SK-N-SH (cell line): ENCODE results near the gene ARHGEF26. TPM values are rescaled to one million over a fixed set of nuclear protein-coding genes. Genes with fewer than 3 reads are reported as not detected.
A peak's percentile ranks its signal among the peaks of the same experiment; 100 is the strongest.

Source experiments
- CTCF ChIA-PET: fragments of 300-600, 350-600 bp; formaldehyde crosslinking; extraction: SDS; loops from one replicate; lab custom pipeline; 2021; lab: Yijun Ruan, JAX
- POLR2A ChIA-PET: fragments of 350-600 bp; sonication (Branson Sonifier 250); formaldehyde crosslinking; extraction: SDS; loops from one replicate; lab custom pipeline; 2020; ENCODE audit warnings: antibody characterized with exemption, inconsistent platforms; lab: Yijun Ruan, JAX
- DNase-seq: peaks from one replicate; pipeline ENCODE4 v3.0.0; 2012
- H2AFZ ChIP-seq: fragments of 200-600 bp; sonication (generic); 2 replicates; pipeline ENCODE4 v1.8.1; 2016; ENCODE audit warnings: antibody characterized with exemption, mild to moderate bottlenecking, low read depth
- H3F3A ChIP-seq: fragments of 200-600 bp; sonication (generic); replicated peaks from 2 replicates; pipeline ENCODE3; 2016; ENCODE audit warnings: antibody characterized with exemption, mild to moderate bottlenecking; ENCODE audit not compliant: insufficient read depth
- H3K27ac ChIP-seq, 2 experiments: fragments of 200-500 bp in 1 of 2; fragments of 200-600 bp in 1 of 2; sonication (Bioruptor generic) in 1 of 2; sonication (generic), shearing (Covaris generic) in 1 of 2; 2 replicates each; pipeline versions ENCODE4 v1.5.1 to v1.6.1; 2014 to 2016; ENCODE audit warnings: low read depth in 2 of 2, inconsistent platforms in 1 of 2, low read length in 1 of 2, mild to moderate bottlenecking in 1 of 2, mixed read lengths in 1 of 2
- H3K27me3 ChIP-seq: fragments of 200-600 bp; sonication (generic), shearing (Covaris generic); 2 replicates; pipeline ENCODE4 v1.6.1; 2016; ENCODE audit warnings: mixed run types; ENCODE audit not compliant: insufficient read depth
- H3K36me3 ChIP-seq, 2 experiments: fragments of 200-500 bp in 1 of 2; fragments of 200-600 bp in 1 of 2; sonication (Bioruptor generic) in 1 of 2; sonication (generic) in 1 of 2; replicated peaks in 1 of 2; 2 replicates each; pipeline versions ENCODE3 to v1.5.1; 2014 to 2016; ENCODE audit warnings: low read length in 1 of 2, mild to moderate bottlenecking in 1 of 2; ENCODE audit not compliant: insufficient read depth in 2 of 2, control insufficient read depth in 1 of 2
- H3K4me1 ChIP-seq, 2 experiments: fragments of 200-500 bp in 1 of 2; fragments of 200-600 bp in 1 of 2; sonication (Bioruptor generic) in 1 of 2; sonication (generic), shearing (Covaris generic) in 1 of 2; 2 replicates each; pipeline versions ENCODE4 v1.5.1 to v1.6.1; 2014 to 2016; ENCODE audit warnings: low read depth in 1 of 2, low read length in 1 of 2, mixed run types in 1 of 2; ENCODE audit not compliant: insufficient read depth in 2 of 2, control insufficient read depth in 1 of 2
- H3K4me2 ChIP-seq: fragments of 200-600 bp; sonication (generic), shearing (Covaris generic); 2 replicates; pipeline ENCODE4 v1.6.1; 2017; ENCODE audit warnings: mixed run types
- H3K4me3 ChIP-seq, 2 experiments: fragments of 200-500 bp in 1 of 2; fragments of 200-600 bp in 1 of 2; sonication (Bioruptor generic) in 1 of 2; sonication (generic), shearing (Covaris generic) in 1 of 2; 2 replicates each; pipeline versions ENCODE4 v1.5.1 to v1.8.1; 2014 to 2016; ENCODE audit warnings: low read depth in 2 of 2, inconsistent platforms in 1 of 2, low read length in 1 of 2, mild to moderate bottlenecking in 1 of 2, mixed read lengths in 1 of 2, moderate library complexity in 1 of 2
- H3K79me2 ChIP-seq: fragments of 200-600 bp; sonication (generic); 2 replicates; pipeline ENCODE4 v1.8.1; 2017; ENCODE audit warnings: mild to moderate bottlenecking; ENCODE audit not compliant: insufficient read depth
- H3K9ac ChIP-seq: fragments of 200-600 bp; sonication (generic); 2 replicates; pipeline ENCODE4 v1.6.1; 2017; ENCODE audit warnings: mixed run types
- H3K9me2 ChIP-seq: fragments of 200-600 bp; sonication (generic); 2 replicates; pipeline ENCODE4 v1.6.1; 2017; ENCODE audit warnings: mixed run types
- H3K9me3 ChIP-seq: fragments of 200-600 bp; sonication (generic); 2 replicates; pipeline ENCODE4 v1.6.1; 2017; ENCODE audit warnings: mixed run types, mild to moderate bottlenecking, moderate library complexity
- H4K20me1 ChIP-seq: fragments of 200-600 bp; sonication (generic); 2 replicates; pipeline ENCODE4 v1.6.1; 2017; ENCODE audit warnings: mild to moderate bottlenecking, mixed run types; ENCODE audit not compliant: insufficient read depth
- CHD2 ChIP-seq: fragments of 150-350 bp; IDR thresholded peaks from 2 replicates; pipeline ENCODE4 v1.6.1; 2018; ENCODE audit warnings: low read length; ENCODE audit not compliant: partially characterized antibody
- ELF1 ChIP-seq: IDR thresholded peaks from 2 replicates; pipeline ENCODE4 v1.4.0; 2012
- EZH2phosphoT487 ChIP-seq: fragments of 200-600 bp; sonication (generic); IDR thresholded peaks from 2 replicates; pipeline ENCODE4 v1.6.1; 2017; ENCODE audit warnings: low read depth, mixed run types, mild to moderate bottlenecking, antibody characterized with exemption, moderate library complexity, borderline replicate concordance
- FOXJ3 ChIP-seq: sonication (generic); formaldehyde crosslinking; IDR thresholded peaks from 2 replicates; pipeline ENCODE4 v1.5.1; 2020; ENCODE audit warnings: mild to moderate bottlenecking, missing genetic modification reagents
- FOXM1 ChIP-seq: IDR thresholded peaks from 2 replicates; pipeline ENCODE4 v1.4.0; 2012; ENCODE audit warnings: low read depth, mild to moderate bottlenecking
- GABPA ChIP-seq: IDR thresholded peaks from 2 replicates; pipeline ENCODE4 v1.4.0; 2012; ENCODE audit warnings: low read depth, mild to moderate bottlenecking
- IRF3 ChIP-seq: fragments of 150-350 bp; IDR thresholded peaks from 2 replicates; pipeline ENCODE4 v1.6.1; 2016; ENCODE audit warnings: mild to moderate bottlenecking, low read depth, low read length
- JUND ChIP-seq: IDR thresholded peaks from 2 replicates; pipeline ENCODE4 v1.4.0; 2012
- MAX ChIP-seq: IDR thresholded peaks from 2 replicates; pipeline ENCODE4 v1.4.0; 2012; ENCODE audit warnings: low read depth
- MEF2A ChIP-seq: IDR thresholded peaks from 2 replicates; pipeline ENCODE4 v1.4.0; 2012; ENCODE audit warnings: low read depth, borderline replicate concordance
- MXI1 ChIP-seq: IDR thresholded peaks from 2 replicates; pipeline ENCODE4 v1.6.1; 2012; ENCODE audit warnings: mild to moderate bottlenecking, low read depth, low read length, improper control_type of control experiment
- NRF1 ChIP-seq: IDR thresholded peaks from 2 replicates; pipeline ENCODE4 v1.6.1; 2012; ENCODE audit warnings: low read depth, mild to moderate bottlenecking, low read length
- POLR2AphosphoS5 ChIP-seq: IDR thresholded peaks from 2 replicates; pipeline ENCODE4 v1.6.1; 2012; ENCODE audit warnings: low read depth, low read length
- RAD21 ChIP-seq: IDR thresholded peaks from 2 replicates; pipeline ENCODE4 v1.6.1; 2012; ENCODE audit warnings: mild to moderate bottlenecking, low read length
- SIN3A ChIP-seq: IDR thresholded peaks from 2 replicates; pipeline ENCODE4 v1.6.1; 2012; ENCODE audit warnings: low read depth, mild to moderate bottlenecking, low read length, moderate library complexity, borderline replicate concordance
- SMC3 ChIP-seq: IDR thresholded peaks from 2 replicates; pipeline ENCODE4 v1.6.1; 2012; ENCODE audit warnings: low read depth, low read length, improper control_type of control experiment
- TAF1 ChIP-seq: IDR thresholded peaks from 2 replicates; pipeline ENCODE4 v1.6.1; 2012; ENCODE audit warnings: low read depth, mild to moderate bottlenecking, low read length, moderate library complexity, borderline replicate concordance
- TEAD4 ChIP-seq: IDR thresholded peaks from 2 replicates; pipeline ENCODE4 v1.4.0; 2012; ENCODE audit warnings: mild to moderate bottlenecking, borderline replicate concordance; ENCODE audit not compliant: insufficient read depth
- ZBTB33 ChIP-seq: IDR thresholded peaks from 2 replicates; pipeline ENCODE4 v1.4.0; 2012; ENCODE audit warnings: low read depth, borderline replicate concordance
- WGBS: methylation state at CpG from one replicate; pipeline ENCODE4 v1.1.6; 2017; ENCODE audit warnings: low lambda C conversion rate; 5-methylcytosine and 5-hydroxymethylcytosine counted together
- polyA plus RNA-seq, 3 experiments: library from polyadenylated mRNA; depleted of rRNA; stranded (reverse); fragments of >200 nt; gene quantifications; 2 replicates each; pipeline ENCODE4 v1.2.3, GENCODE V29; 2012

The ARHGEF26 gene
- polyA plus RNA-seq, 1 of the 3 experiments (the other 2 are of a cell fraction), result 1.2 TPM

- TF ChIP-seq GABPA (no peak), CHD2 (peak; percentile 6)
- WGBS, result 81% methylated on average over 3 of the region's 3 CpGs
- H3K4me1 ChIP-seq, result peaks cover 0 to 5% of the 10 kb centered on the region in 2 experiments; a peak in 2 of 4 replicates
- no peaks in the 10 kb centered on the region for H3K9me2 ChIP-seq
- H3K9ac ChIP-seq, result no peak overlapping the region
- H3F3A ChIP-seq, result peaks cover 16% of the 10 kb centered on the region
- no peak overlapping the region for H3K4me3 ChIP-seq
- peak overlapping the region in 1 of 2 experiments; percentile 14; a peak in 1 of 4 replicates for H3K27ac ChIP-seq
- no peaks in the 10 kb centered on the region for H4K20me1 ChIP-seq
- H3K4me2 ChIP-seq, result no peak overlapping the region
- ChIA-PET POLR2A (no interaction called here), CTCF (interaction anchor here (1.4 to 2.5 kb wide), 2 partner anchors 21 to 49 kb away, joined by 3 to 11 read pairs; no protein-coding TSS in a partner anchor)
- H3K36me3 ChIP-seq, result peaks cover 83 to 90% of the 10 kb centered on the region in 2 experiments
- DNase-seq, result peak; percentile 15
- H3K9me3 ChIP-seq, result no peaks in the 10 kb centered on the region; the same call in 1 of the 2 replicates
- no peak overlapping the region for H2AFZ ChIP-seq
- H3K27me3 ChIP-seq, result no peaks in the 10 kb centered on the region
- peaks cover 5% of the 10 kb centered on the region; the same call in 1 of the 2 replicates for H3K79me2 ChIP-seq
Measured at GRCh38 chr3:154301561-154301960, 180.4 kb downstream of the ARHGEF26 start.

DNA sequence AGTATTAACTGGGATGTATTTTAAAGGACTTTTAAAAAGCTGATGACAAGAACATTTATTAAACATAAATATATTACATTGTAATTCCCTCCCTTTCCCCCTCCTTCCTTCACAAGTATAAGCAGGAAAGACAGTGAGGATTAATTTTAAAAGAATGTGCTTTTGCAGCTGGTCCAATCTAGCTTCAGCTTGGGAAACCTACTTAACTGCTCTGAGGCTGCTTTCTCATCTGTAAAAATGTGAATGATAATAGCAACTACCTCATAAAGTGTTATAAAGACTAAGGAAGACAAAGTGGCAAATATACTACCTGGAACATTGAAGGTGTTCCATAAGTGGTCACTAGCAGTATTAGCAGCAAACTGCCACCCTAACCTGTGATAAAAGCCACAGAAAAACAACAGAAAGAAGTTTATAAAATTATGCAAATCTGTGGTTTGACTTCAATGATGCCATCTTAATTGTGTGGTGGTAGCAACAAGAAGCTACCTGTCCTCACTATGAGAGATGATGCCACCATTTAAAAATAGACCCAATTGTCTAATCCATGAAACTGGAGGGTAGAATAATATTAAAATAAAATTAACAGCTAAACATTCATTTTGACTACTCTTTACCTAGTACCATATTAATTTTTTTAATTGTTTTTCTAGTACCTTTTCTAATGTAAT is 183.1 kb downstream of the ARHGEF26 start:
- CTCF ChIA-PET, result interaction anchor here (1.0 kb wide), 1 partner anchor 15 kb away, joined by 3 read pairs; no protein-coding TSS in a partner anchor
- no peak overlapping the region for H3K4me2 ChIP-seq
- TF ChIP-seq TEAD4, result no peak
- no peak for TF ChIP-seq EZH2phosphoT487
- TF ChIP-seq ELF1, result no peak
- TF ChIP-seq JUND, result no peak
- TF ChIP-seq POLR2AphosphoS5, result no peak
- no peak for TF ChIP-seq MXI1
- no peak for TF ChIP-seq SMC3
- TF ChIP-seq IRF3, result no peak
- TF ChIP-seq RAD21, result no peak
- no peak for TF ChIP-seq MAX
- no peak for TF ChIP-seq GABPA
- TF ChIP-seq SIN3A, result no peak
- no peak for TF ChIP-seq FOXJ3 (CRISPR knock-in tag)
- TF ChIP-seq NRF1, result no peak
- TF ChIP-seq ZBTB33, result no peak
- no peak for TF ChIP-seq CHD2
- no peak for TF ChIP-seq MEF2A
- TF ChIP-seq TAF1, result no peak
- no peak for TF ChIP-seq FOXM1
- TF ChIP-seq, all 33 proteins: peak for 0
- Histone ChIP-seq H3K27me3 (no peaks in the 10 kb centered on the region), H3K9me2 (no peaks in the 10 kb centered on the region), H3K36me3 (peaks cover 82 to 90% of the 10 kb centered on the region in 2 experiments), H3K4me1 (peaks cover 0 to 5% of the 10 kb centered on the region in 2 experiments; a peak in 2 of 4 replicates), H3K79me2 (peaks cover 26% of the 10 kb centered on the region; the same call in 1 of the 2 replicates), H4K20me1 (no peaks in the 10 kb centered on the region), H2AFZ (no peak overlapping the region), H3K4me3 (no peak overlapping the region), H3K9me3 (no peaks in the 10 kb centered on the region), H3K27ac (peak overlapping the region in 1 of 2 experiments; percentile 27; a peak in 1 of 4 replicates), H3K9ac (no peak overlapping the region), H3F3A (peaks cover 9% of the 10 kb centered on the region)
- POLR2A ChIA-PET, result no interaction called here
- no peak for DNase-seq
